ENCODE measurements around the gene THSD4. TPM values are rescaled to one million over a fixed set of nuclear protein-coding genes. Genes with fewer than 3 reads are reported as not detected.

The THSD4 gene
- total RNA-seq, 1 experiment from 2014 or later, result 36.3 TPM

DNA sequence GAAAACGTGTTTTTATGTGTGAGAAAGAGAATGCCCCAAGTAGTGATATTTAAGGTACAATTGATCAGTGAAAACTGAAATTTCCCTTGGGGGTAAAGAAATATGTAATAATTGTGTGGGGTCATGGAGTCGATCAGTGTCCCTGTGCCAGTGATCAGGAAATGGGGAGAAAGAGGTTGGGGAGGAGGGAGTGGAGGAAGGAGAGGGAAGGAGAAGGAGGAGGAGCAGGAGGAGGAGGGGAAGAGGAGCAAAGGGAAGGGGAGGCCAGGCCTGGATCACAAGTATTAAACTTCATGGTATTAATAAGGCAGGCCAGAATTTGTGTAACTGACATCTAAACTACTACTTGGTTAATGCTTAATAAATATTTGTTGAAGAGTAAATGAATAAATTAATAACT lies 30.4 kb downstream of the THSD4 start:
- intact Hi-C loops (cut with micrococcal nuclease), result no loop called here
- ChIA-PET CTCF (interaction anchor here (0.6 kb wide), 1 partner anchor 39 kb away, joined by 3 read pairs; no protein-coding TSS in a partner anchor), POLR2A (no interaction called here)
- H3K4me1 Mint-ChIP-seq (ENCODE audit: insufficient read depth, unreplicated experiment), result peaks cover 28% of the 10 kb centered on the region
- no peak overlapping the region for H3K4me3 Mint-ChIP-seq (ENCODE audit: unreplicated experiment)
- H3K27ac Mint-ChIP-seq (ENCODE audit: low read depth, unreplicated experiment), result peak overlapping the region; percentile 28
- DNase-seq (ENCODE audit: unreplicated experiment), result no peak
- H3K36me3 Mint-ChIP-seq (ENCODE audit: insufficient read depth, unreplicated experiment), result no peaks in the 10 kb centered on the region
- no TSS peak for BruUV-seq (replicated peaks)
- H3K9me3 Mint-ChIP-seq (ENCODE audit: unreplicated experiment), result no peaks in the 10 kb centered on the region
- no peaks in the 10 kb centered on the region for H3K27me3 Mint-ChIP-seq (ENCODE audit: insufficient read depth, unreplicated experiment)
- TF ChIP-seq, protein P1, sequence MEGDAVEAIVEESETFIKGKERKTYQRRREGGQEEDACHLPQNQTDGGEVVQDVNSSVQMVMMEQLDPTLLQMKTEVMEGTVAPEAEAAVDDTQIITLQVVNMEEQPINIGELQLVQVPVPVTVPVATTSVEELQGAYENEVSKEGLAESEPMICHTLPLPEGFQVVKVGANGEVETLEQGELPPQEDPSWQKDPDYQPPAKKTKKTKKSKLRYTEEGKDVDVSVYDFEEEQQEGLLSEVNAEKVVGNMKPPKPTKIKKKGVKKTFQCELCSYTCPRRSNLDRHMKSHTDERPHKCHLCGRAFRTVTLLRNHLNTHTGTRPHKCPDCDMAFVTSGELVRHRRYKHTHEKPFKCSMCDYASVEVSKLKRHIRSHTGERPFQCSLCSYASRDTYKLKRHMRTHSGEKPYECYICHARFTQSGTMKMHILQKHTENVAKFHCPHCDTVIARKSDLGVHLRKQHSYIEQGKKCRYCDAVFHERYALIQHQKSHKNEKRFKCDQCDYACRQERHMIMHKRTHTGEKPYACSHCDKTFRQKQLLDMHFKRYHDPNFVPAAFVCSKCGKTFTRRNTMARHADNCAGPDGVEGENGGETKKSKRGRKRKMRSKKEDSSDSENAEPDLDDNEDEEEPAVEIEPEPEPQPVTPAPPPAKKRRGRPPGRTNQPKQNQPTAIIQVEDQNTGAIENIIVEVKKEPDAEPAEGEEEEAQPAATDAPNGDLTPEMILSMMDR (IDR thresholded peaks at IDR 0.05; ENCODE audit: unreplicated experiment), result no peak

DNA sequence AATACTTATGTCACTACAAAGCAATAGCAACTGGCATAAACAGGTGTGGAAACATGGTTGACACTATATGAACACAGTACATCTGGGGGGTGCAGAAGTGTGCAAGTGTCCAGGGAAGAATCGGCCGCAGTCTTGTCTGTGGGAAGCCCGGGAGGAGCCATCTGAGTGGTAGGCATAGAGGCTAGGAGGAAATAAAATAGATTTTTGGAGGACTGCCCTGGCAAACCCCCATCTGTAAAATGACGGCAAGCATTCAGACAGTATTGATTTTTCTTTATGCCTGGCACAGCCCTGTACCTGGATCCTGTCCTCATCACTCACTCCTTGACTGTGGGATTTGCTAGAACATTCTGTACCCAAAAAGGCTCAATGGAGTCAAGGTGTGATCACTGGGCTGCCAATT lies 31.3 kb downstream of the THSD4 start:
- no TSS peak for BruUV-seq (replicated peaks)
- Mint-ChIP-seq H3K4me3 (ENCODE audit: unreplicated experiment) (no peak overlapping the region), H3K36me3 (ENCODE audit: insufficient read depth, unreplicated experiment) (no peaks in the 10 kb centered on the region), H3K9me3 (ENCODE audit: unreplicated experiment) (no peaks in the 10 kb centered on the region), H3K27ac (ENCODE audit: low read depth, unreplicated experiment) (peak overlapping the region; percentile 7), H3K4me1 (ENCODE audit: insufficient read depth, unreplicated experiment) (peaks cover 38% of the 10 kb centered on the region), H3K27me3 (ENCODE audit: insufficient read depth, unreplicated experiment) (no peaks in the 10 kb centered on the region)
- no peak for DNase-seq (ENCODE audit: unreplicated experiment)
- TF ChIP-seq, protein P1 (IDR thresholded peaks at IDR 0.05; ENCODE audit: unreplicated experiment), result no peak
- ChIA-PET POLR2A (interaction anchor here (0.6 kb wide), 2 partner anchors 50 to 103 kb away, joined by 3 read pairs; no protein-coding TSS in a partner anchor), CTCF (no interaction called here)
- intact Hi-C loops (cut with micrococcal nuclease), result no loop called here

DNA sequence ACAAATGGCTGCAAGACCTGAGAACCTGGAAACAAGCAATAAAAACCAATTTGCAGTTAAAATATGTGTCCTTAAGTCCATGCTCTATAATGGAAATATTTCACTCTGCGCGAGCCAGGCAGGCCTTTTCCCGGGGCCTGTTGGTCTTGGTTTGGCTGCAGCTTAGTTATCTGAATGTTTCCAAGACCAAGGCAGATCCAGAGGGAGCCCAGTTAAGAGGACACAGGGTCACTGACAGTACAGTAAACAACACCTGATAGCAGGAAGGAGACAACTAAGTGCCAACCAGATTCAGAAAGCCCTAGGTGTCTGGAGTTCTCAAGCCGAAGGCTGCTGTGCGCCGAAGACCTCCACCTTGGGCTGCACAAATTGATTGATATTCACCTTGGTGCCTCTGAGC lies 32.8 kb downstream of the THSD4 start:
- Mint-ChIP-seq H3K4me3 (ENCODE audit: unreplicated experiment) (no peak overlapping the region), H3K9me3 (ENCODE audit: unreplicated experiment) (no peaks in the 10 kb centered on the region), H3K27ac (ENCODE audit: low read depth, unreplicated experiment) (no peak overlapping the region), H3K36me3 (ENCODE audit: insufficient read depth, unreplicated experiment) (no peaks in the 10 kb centered on the region), H3K27me3 (ENCODE audit: insufficient read depth, unreplicated experiment) (no peaks in the 10 kb centered on the region), H3K4me1 (ENCODE audit: insufficient read depth, unreplicated experiment) (peaks cover 40% of the 10 kb centered on the region)
- DNase-seq (ENCODE audit: unreplicated experiment), result no peak
- intact Hi-C loops (cut with micrococcal nuclease), result no loop called here
- ChIA-PET POLR2A (no interaction called here), CTCF (interaction anchor here (0.7 to 0.8 kb wide), 2 partner anchors 21 to 149 kb away, joined by 3 read pairs; no protein-coding TSS in a partner anchor)
- TF ChIP-seq, protein P1 (IDR thresholded peaks at IDR 0.05; ENCODE audit: unreplicated experiment), result no peak
- BruUV-seq (replicated peaks), result no TSS peak

GRCh38 chr15:71149646-71150557 lies 34.6 kb downstream of the THSD4 start:
- TF ChIP-seq, protein P1 (IDR thresholded peaks at IDR 0.05; ENCODE audit: unreplicated experiment), result no peak
- Mint-ChIP-seq H3K36me3 (ENCODE audit: insufficient read depth, unreplicated experiment) (no peaks in the 10 kb centered on the region), H3K4me1 (ENCODE audit: insufficient read depth, unreplicated experiment) (peaks cover 40% of the 10 kb centered on the region), H3K4me3 (ENCODE audit: unreplicated experiment) (peak overlapping the region; percentile 24), H3K9me3 (ENCODE audit: unreplicated experiment) (no peaks in the 10 kb centered on the region), H3K27ac (ENCODE audit: low read depth, unreplicated experiment) (peak overlapping the region; percentile 6), H3K27me3 (ENCODE audit: insufficient read depth, unreplicated experiment) (no peaks in the 10 kb centered on the region)
- no peak for DNase-seq (ENCODE audit: unreplicated experiment)
- intact Hi-C loops (cut with micrococcal nuclease), result no loop called here
- ChIA-PET POLR2A (interaction anchor here (0.6 to 1.1 kb wide), 5 partner anchors 12 to 198 kb away, joined by 3 to 4 read pairs (median 3); no protein-coding TSS in a partner anchor), CTCF (interaction anchor here (1.1 kb wide), 1 partner anchor 294 kb away, joined by 6 read pairs; no protein-coding TSS in a partner anchor)
- BruUV-seq (replicated peaks), result no TSS peak

Measured in MCF 10A (cell line).